OCI-LY3 (cell line): ENCODE measurements around the gene RILPL1.

Experiments used
- EZH2phosphoT487 ChIP-seq: fragments of 200-600 bp; shearing (Covaris generic); IDR thresholded peaks from 2 replicates; pipeline ENCODE4 v1.6.1; 2018; ENCODE audit warnings: antibody characterized with exemption, mixed run types, low read depth
- TF ChIP-seq, protein P1 (sequence below): fragments of 200-600, 300-600 bp; sonication (generic); IDR thresholded peaks from 2 replicates; pipeline ENCODE4 v1.5.1; 2014; ENCODE audit warnings: antibody characterized with exemption, low read length, low read depth

- TF ChIP-seq, protein P1, sequence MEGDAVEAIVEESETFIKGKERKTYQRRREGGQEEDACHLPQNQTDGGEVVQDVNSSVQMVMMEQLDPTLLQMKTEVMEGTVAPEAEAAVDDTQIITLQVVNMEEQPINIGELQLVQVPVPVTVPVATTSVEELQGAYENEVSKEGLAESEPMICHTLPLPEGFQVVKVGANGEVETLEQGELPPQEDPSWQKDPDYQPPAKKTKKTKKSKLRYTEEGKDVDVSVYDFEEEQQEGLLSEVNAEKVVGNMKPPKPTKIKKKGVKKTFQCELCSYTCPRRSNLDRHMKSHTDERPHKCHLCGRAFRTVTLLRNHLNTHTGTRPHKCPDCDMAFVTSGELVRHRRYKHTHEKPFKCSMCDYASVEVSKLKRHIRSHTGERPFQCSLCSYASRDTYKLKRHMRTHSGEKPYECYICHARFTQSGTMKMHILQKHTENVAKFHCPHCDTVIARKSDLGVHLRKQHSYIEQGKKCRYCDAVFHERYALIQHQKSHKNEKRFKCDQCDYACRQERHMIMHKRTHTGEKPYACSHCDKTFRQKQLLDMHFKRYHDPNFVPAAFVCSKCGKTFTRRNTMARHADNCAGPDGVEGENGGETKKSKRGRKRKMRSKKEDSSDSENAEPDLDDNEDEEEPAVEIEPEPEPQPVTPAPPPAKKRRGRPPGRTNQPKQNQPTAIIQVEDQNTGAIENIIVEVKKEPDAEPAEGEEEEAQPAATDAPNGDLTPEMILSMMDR, result no peak
- no peak for TF ChIP-seq EZH2phosphoT487
Observed at GRCh38 chr12:123421314-123421713, 112.2 kb downstream of the RILPL1 start.
